Left ventricle myocardium inferior (tissue), 1 donor: ENCODE data around the gene SUMO2. TPM values are rescaled to one million over a fixed set of nuclear protein-coding genes. Genes with fewer than 3 reads are reported as not detected.
A peak's percentile ranks its signal among the peaks of the same experiment; 100 is the strongest.

ENCODE experiments used
- DNase-seq: peaks from one replicate; pipeline ENCODE4 v3.0.0-alpha.2; 2020
- H3K27ac ChIP-seq: fragments of 200-600 bp; replicated peaks from 2 replicates; pipeline ENCODE4 v1.8.0; 2021
- H3K27me3 ChIP-seq: fragments of 200-600 bp; 2 replicates; pipeline ENCODE4 v1.8.0; 2021; ENCODE audit warnings: low read depth
- H3K36me3 ChIP-seq: fragments of 200-600 bp; 2 replicates; pipeline ENCODE4 v1.8.0; 2021
- H3K4me1 ChIP-seq: fragments of 200-600 bp; 2 replicates; pipeline ENCODE4 v1.8.0; 2021
- H3K4me3 ChIP-seq: fragments of 200-600 bp; 2 replicates; pipeline ENCODE4 v1.8.0; 2021; ENCODE audit warnings: mild to moderate bottlenecking, moderate library complexity
- H3K9me3 ChIP-seq: fragments of 200-600 bp; replicated peaks from 2 replicates; pipeline ENCODE4 v1.8.0; 2021
- CTCF ChIP-seq: fragments of 200-600 bp; IDR thresholded peaks from 2 replicates; pipeline ENCODE4 v1.8.0; 2021; ENCODE audit warnings: antibody characterized with exemption, mild to moderate bottlenecking, borderline replicate concordance
- intact Hi-C: fragments of 100-400 bp; cut with micrococcal nuclease; formaldehyde crosslinking; loops from one replicate; pipeline ENCODE4 v1.11.0; 2022
- total RNA-seq: library from RNA; stranded (reverse); fragmentation: NEBNext Ultra II Directional; extraction: Animal tissue kit (Norgen Biotek cat#: 25700); gene quantifications from one replicate; pipeline ENCODE4 v1.2.1, GENCODE V29; 2021
- donor health status: DM: no; HTN: yes; CAD: no; lungs with severe emphysema.

The SUMO2 gene
- total RNA-seq, 1 donor from 2014 or later: 183 TPM

DNA sequence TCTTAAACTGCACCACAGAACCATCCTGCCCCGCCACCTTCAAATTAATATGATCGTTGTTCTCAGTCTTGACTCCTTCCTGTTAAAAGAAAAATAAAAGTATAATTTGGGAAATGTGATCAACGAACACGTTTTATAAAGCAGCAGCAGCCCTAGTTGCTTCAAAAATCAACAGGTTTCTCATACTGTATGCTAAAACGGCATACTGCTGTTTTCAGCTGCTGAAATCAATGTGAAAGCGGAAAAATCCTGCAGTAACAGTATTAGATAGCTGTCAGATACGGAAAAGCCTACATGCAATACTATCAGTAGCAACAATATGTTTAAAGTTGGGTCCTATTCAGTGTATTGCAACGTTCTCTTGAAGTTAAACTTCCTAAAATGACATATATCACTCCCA lies 1.6 kb downstream of the SUMO2 start:
- Histone ChIP-seq H3K9me3 (no peaks in the 10 kb centered on the region), H3K27me3 (no peaks in the 10 kb centered on the region), H3K27ac (peak overlapping the region; percentile 100), H3K4me1 (peaks cover 45% of the 10 kb centered on the region), H3K4me3 (peak overlapping the region; percentile 99), H3K36me3 (peaks cover 43% of the 10 kb centered on the region)
- intact Hi-C loops: no loop called here
- DNase-seq: no peak
- TF ChIP-seq CTCF: no peak

- H3K4me3 ChIP-seq: no peak overlapping the region
- no peaks in the 10 kb centered on the region for H3K9me3 ChIP-seq
- intact Hi-C loops: no loop called here
- H3K36me3 ChIP-seq: peaks cover 70% of the 10 kb centered on the region
- DNase-seq: peak; percentile 1
- H3K27ac ChIP-seq: no peak overlapping the region
- peaks cover 50% of the 10 kb centered on the region for H3K4me1 ChIP-seq
- TF ChIP-seq CTCF: no peak
- no peaks in the 10 kb centered on the region for H3K27me3 ChIP-seq
Observed at GRCh38 chr17:75178453-75178852, 4.3 kb downstream of the SUMO2 start.

- no peak for TF ChIP-seq CTCF
- H3K36me3 ChIP-seq: peaks cover 87% of the 10 kb centered on the region
- no peak overlapping the region for H3K4me3 ChIP-seq
- peaks cover 47% of the 10 kb centered on the region for H3K4me1 ChIP-seq
- H3K27ac ChIP-seq: no peak overlapping the region
- intact Hi-C loops: no loop called here
- no peaks in the 10 kb centered on the region for H3K27me3 ChIP-seq
- no peak for DNase-seq
- no peaks in the 10 kb centered on the region for H3K9me3 ChIP-seq
Observed at GRCh38 chr17:75176625-75177024, 6.1 kb downstream of the SUMO2 start.

DNA sequence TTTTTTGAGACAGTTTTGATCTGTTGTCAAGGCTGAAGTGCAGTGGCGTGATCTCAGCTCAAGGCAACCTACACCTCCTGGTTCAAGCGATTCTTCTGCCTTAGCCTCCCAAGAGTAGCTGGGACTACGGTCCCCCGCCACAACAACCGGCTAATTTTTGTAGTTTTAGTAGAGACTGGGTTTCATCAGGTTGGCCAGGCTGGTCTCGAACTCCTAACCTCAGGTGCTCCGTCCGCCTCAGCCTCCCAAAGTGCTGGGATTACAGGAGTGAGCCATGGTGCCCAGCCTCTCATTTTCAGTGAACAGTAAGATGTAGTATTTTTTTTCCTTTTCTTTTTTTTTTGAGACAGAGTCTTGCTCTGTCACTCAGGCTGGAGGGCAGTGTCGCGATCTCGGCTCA lies 7.8 kb downstream of the SUMO2 start:
- intact Hi-C loops: loop anchor here (5.0 kb wide), 1 partner anchor 63 kb away; no protein-coding TSS in a partner anchor
- Histone ChIP-seq H3K36me3 (peaks cover 93% of the 10 kb centered on the region), H3K27me3 (no peaks in the 10 kb centered on the region), H3K4me3 (no peak overlapping the region), H3K27ac (no peak overlapping the region), H3K4me1 (peaks cover 42% of the 10 kb centered on the region), H3K9me3 (no peaks in the 10 kb centered on the region)
- DNase-seq: no peak
- TF ChIP-seq CTCF: no peak

- Histone ChIP-seq H3K27ac (no peak overlapping the region), H3K4me1 (peaks cover 27% of the 10 kb centered on the region), H3K27me3 (no peaks in the 10 kb centered on the region), H3K9me3 (no peaks in the 10 kb centered on the region), H3K36me3 (peaks cover 91% of the 10 kb centered on the region), H3K4me3 (no peak overlapping the region)
- TF ChIP-seq CTCF: no peak
- intact Hi-C loops: loop anchor here (5.0 kb wide), 1 partner anchor 61 kb away; no protein-coding TSS in a partner anchor
- DNase-seq: peak; percentile 1
Observed at GRCh38 chr17:75173526-75173925, 9.2 kb downstream of the SUMO2 start.
